Stimulated activated CD4-positive, alpha-beta T cell treated with anti-CD3 and anti-CD28 coated beads, Interleukin-1b, Interleukin-23, amount 100 ng/mL, for 1 hour (primary cell): ENCODE measurements around the gene AZIN2.
"Not testable (repeated sequence)": the region's sequence is repeated elsewhere in the genome, so short reads cannot be mapped to it uniquely, and the experiment has no call there.

ENCODE experiments used
- DNase-seq, 2 donors: peaks; one replicate each; pipeline ENCODE4 v3.0.0-alpha.2; 2020; ENCODE audit warnings: low read depth in 2 of 2

AZIN2 gene

DNA sequence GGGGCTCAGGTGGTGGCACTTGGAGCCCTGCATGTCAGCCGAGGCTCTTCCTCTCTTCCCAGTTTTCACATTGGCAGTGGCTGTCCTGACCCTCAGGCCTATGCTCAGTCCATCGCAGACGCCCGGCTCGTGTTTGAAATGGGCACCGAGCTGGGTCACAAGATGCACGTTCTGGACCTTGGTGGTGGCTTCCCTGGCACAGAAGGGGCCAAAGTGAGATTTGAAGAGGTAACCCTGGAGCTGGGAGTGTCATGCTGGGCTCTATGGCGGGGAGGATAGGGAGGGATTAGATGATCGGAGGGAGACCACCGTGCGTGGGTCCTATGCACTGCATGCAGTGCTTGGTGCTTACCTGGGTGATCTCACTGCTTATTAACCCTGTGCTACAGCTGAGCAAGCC lies 13.5 kb downstream of the AZIN2 start:
- no peak for DNase-seq

DNA sequence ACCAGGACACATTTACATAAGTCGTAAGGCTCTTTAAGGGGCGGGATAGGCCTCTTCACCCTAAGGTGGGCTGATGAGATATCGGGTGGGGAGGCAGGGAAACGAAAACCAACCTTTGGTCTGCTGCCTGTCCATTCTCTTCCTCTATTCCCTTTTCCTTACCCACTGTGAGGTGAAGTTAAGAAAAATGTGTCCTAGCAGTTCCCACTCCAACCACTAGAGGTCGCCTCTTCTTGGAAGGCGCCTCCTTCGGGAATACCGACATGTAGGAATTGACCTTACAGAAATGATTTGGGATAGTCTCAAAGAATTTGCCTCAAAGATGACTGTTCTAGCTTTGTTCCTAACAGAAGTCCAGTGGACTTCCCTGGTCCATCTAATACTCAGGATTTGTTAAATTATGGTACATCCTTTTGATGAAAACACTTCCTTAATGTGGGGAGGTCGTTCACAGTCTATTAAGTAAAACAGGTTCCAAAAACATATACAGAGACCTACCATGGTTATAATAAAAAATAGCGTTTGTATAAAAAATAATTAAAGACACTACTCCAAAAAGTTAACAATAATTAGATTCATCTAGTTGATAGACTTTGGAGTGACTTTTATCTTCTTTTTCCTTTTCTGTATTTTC lies 14.1 kb downstream of the AZIN2 start:
- peak in 1 of 2 donors; percentile 22 for DNase-seq

DNA sequence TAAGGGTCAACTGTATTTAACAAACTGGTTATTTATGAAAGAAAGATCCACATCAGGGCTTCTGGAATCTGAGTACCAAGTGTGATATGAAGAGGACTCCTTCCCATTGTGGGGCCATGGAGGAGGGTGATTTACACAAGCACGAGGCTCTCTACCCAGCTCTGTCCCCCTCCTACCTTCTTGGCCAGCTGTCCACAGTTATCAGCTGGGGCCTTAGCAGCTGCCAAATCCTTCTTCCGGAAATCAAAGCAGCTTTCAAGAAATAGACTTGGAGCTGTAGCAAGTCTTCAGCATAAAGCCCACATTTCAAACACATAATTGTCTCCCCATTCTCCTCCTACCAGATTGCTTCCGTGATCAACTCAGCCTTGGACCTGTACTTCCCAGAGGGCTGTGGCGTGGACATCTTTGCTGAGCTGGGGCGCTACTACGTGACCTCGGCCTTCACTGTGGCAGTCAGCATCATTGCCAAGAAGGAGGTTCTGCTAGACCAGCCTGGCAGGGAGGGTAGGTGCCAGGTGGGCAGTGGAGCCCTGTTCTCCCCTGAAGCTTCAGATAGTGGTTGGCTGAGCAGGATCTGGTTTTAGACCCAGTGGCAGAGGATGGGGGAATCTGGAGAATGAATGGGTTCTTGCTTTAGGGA lies 15.5 kb downstream of the AZIN2 start:
- no peak for DNase-seq

- no peak for DNase-seq
Observed at GRCh38 chr1:33097137-33097611, 16.2 kb downstream of the AZIN2 start.

- DNase-seq: no peak
Observed at GRCh38 chr1:33097762-33098161, 16.8 kb downstream of the AZIN2 start.

GRCh38 chr1:33098371-33098770 lies 17.4 kb downstream of the AZIN2 start:
- DNase-seq: no peak

DNA sequence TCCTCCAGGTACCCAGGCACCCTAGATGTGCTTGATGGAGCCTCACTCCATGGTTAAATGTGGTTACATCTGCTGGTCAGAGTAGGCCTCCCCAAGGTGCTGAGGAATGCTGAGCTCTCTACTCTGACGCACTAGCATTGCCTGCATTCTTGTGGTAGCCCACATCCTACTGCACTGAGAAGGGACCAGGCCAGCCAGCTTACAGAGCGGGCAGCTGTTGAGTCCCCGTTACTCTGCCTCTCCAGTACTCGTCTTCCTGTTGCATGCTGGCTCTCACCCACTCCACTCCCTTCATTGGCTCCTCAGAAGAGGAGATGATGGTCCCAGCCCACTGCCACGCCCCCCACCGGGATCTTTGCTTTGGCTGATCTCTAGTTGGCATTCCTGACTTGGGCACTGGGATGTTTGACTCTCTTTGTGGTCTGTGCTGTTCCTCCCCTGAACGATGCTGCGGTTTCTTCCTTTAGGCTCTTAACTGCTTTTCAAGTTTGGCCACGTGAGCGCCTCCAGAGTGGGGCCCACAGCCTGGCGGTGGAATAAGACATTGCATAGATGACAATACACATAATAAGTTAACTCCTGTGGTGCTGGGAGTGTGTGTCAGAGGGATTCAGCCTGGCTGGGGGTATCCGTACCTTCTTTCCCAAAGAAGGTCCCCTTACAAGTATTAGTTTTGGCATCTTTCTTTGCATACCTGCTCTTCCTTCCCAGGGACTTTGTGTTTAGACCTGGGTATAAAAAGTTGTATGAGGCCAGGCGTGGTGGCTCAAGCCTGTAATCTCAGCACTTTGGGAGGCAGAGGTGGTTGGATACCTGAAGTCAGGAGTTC lies 18.6 kb downstream of the AZIN2 start:
- DNase-seq: peak; percentile 19 to 34

GRCh38 chr1:33100119-33100415 lies 19.1 kb downstream of the AZIN2 start:
- DNase-seq: not testable (repeated sequence)

DNA sequence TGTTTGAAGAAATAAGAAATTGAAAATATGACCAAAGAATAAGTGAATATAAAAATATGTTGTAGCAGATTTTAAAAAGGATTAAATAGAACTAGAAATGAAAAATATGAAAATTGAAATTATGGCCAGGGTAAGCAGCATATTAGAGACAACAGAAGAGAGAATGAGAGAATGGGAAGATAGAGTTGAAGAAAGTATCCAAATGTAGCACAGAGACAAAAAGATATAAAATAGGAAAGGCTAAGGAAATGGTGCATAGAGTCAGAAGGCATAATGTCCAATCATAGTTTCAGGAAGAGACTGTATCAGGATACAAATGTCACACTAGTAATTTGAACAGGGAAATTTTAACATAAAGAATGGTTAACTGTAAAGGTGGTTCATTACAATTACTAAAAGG lies 29.5 kb downstream of the AZIN2 start:
- no peak for DNase-seq

DNA sequence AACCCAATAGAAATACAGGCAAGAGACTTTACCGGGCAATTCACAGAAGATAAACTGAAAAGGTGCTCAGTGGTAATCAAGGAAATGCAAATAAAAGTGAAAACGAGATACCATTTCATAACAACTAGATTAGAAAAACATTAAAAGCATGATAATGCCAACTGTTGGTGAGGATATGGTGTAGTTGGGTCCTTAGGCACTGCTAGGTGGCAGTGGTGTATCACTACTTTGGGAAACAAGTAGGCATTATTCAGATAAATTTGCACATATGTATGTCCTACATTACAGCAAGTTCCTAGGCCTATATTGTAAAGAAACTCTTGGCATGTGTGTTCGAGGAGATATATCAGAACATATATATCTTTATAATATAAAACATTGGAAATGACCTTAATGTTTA lies 31.0 kb downstream of the AZIN2 start:
- DNase-seq: no peak

DNA sequence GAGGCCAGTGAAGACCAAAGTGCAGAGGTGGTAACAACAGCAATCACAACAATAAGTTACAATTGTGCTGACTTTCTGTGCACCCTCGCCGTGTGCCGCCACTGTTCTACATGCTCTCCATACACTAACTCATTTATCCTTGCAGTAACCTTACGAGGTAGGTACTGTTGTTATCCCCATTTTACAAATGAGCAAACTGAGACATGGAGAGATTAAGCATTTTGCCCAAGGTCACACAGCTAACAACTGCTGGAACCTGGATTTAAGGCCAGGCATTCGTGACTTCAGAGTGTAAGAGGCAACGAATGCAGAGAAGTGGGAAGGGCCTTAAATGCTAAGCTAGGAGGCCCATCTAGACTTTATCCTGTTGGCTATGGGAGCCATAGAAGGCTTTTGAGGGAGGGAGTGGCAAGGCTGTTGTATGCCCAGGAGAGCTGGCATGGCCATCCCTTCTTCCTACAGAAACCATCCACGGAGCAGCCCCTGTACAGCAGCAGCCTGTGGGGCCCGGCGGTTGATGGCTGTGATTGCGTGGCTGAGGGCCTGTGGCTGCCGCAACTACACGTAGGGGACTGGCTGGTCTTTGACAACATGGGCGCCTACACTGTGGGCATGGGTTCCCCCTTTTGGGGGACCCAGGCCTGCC lies 36.6 kb downstream of the AZIN2 start:
- no peak for DNase-seq

- no peak for DNase-seq
Observed at GRCh38 chr1:33118274-33118673, 37.3 kb downstream of the AZIN2 start.

GRCh38 chr1:33119050-33119449 lies 38.1 kb downstream of the AZIN2 start:
- DNase-seq: no peak

GRCh38 chr1:33119532-33120217 lies 38.7 kb downstream of the AZIN2 start:
- no peak for DNase-seq

DNA sequence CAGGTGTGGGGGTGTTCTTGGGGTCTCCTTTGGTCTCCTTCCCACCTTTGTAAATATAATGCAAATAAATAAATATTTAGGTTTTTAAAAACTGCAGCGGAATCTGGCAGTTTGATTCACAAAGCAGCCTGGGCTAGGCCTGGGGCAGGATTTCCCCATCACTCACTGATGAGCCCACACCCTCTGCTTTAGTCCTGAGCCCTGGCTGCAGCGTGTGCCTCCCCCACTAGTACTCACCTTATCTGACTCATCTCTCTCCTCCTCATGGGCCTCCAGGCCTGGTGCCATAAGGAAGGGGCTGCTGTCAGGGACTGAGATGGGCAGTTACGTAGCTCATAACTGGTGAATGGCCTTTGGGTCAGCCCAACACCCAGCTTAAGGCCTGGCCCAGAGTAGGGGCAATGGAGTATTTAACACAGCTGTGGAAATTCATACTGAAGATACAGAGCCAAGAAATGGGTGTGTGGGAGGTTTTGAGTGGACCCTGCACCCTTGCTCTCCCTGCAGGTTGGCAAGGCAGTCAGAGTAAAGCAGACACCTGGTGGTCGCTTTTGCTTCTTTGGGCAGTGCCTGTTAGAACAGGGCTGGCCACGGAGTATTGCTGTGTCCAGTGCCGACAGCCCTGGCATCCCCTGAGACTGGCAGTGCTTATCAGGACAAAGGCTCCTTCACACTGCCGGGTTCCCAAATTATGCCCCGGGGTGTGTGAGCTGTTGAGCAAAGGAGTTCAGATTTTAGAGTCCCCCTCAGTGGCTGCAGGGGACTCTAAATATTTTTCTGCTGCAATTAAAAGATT lies 39.7 kb downstream of the AZIN2 start:
- no peak for DNase-seq

DNA sequence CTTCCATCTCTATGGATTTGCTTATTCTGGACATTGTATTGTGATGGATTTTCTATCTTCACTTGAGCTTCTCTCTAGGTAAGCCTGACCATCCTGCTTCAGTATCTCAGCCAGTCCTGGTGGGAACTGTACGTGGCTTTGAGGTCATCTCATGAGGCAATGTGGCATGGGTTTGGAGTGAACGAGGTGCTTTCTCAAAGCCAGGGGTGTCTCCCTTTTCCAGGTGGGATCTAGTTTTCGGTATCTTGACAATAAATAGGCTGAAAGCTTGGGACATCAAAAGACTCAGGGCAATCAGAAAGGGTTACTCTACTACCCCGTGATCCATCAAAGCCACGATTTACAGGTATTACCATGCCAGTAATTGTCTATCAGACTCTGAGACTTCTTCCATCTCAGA lies 40.8 kb downstream of the AZIN2 start:
- DNase-seq: no peak

DNA sequence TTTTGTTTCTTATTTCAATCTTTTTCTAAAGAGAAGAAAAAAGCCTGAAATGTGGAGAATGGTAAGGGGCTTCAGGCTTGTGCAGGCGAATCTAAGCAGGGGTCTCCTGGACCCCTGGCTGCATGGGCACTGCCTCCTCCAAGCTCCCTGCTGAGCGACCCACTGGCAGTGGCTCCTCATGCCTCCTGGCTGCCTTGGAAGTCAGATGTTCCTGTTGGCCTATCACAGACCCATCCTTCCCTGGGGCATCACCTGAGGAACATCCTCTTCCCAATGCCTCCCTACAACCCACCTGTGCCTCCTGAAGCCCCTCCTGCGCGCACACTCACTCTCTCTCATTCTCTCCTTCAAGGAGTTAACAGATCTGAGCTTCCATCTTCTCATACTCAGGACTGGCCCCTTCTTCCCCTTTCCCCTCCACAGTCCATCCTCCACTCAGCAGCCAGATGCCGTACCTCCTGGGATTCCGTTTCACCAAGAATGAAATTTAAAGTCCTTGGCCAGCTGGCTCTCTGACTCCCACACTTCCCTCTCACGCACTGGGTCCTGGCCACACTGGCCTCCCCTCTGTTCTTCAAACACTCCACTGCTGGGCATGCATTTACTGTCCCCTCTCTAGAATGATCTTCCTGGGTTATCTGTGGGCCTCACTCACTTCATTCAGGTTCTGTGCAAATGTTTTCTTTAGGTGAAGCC lies 41.7 kb downstream of the AZIN2 start:
- no peak for DNase-seq

GRCh38 chr1:33123266-33123665 lies 42.3 kb downstream of the AZIN2 start:
- no peak for DNase-seq

DNA sequence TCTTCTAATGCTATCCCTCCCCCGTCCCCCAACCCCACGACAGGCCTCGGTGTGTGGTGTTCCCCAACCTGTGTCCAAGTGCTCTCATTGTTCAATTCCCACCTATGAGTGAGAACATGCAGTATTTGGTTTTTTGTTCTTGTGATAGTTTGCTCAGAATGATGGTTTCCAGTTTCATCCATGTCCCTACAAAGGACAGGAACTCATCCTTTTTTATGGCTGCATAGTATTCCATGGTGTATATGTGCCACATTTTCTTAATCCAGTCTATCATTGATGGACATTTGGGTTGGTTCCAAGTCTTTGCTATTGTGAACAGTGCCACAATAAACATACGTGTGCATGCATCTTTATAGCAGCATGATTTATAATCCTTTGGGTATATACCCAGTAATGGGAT lies 43.7 kb downstream of the AZIN2 start:
- not testable (repeated sequence) for DNase-seq

GRCh38 chr1:33126411-33127000 lies 45.6 kb downstream of the AZIN2 start:
- no peak for DNase-seq
